Measurements from ENCODE around the gene MMP14. TPM values are rescaled to one million over a fixed set of nuclear protein-coding genes. Genes with fewer than 3 reads are reported as not detected.

Gene MMP14
- total and polyA plus RNA-seq, 2 of the 13 experiments (the other 11 are each of a cell fraction or from before 2014, with no cell fraction given) = 5.2 to 9.8 TPM

GRCh38 chr14:22829661-22830442 lies 6.5 kb upstream of the MMP14 start, which contains the start of gene MRPL52 (continued):
- no peak for TF ChIP-seq ZBTB14 (CRISPR knock-in tag; IDR thresholded peaks at IDR 0.05)
- TF ChIP-seq RBM39 (IDR thresholded peaks at IDR 0.05; ENCODE audit: low read depth, low read length, poor library complexity, severe bottlenecking) = peak; percentile 99
- TF ChIP-seq ZNF180 (CRISPR knock-in tag; IDR thresholded peaks at IDR 0.05; ENCODE audit: borderline replicate concordance, low read depth) = no peak
- TF ChIP-seq ZNF775 (CRISPR knock-in tag; IDR thresholded peaks at IDR 0.05; ENCODE audit: borderline replicate concordance) = peak; percentile 75; the same call in 1 of the 2 replicates
- peak; percentile 89; the same call in 1 of the 2 replicates for TF ChIP-seq ZNF253 (CRISPR knock-in tag; IDR thresholded peaks at IDR 0.05; ENCODE audit: borderline replicate concordance)
- TF ChIP-seq RXRA (CRISPR knock-in tag; IDR thresholded peaks at IDR 0.05) = peak; percentile 80
- TF ChIP-seq NR2F6 (IDR thresholded peaks at IDR 0.05) = peak; percentile 32; the same call in 1 of the 2 replicates
- TF ChIP-seq NR2F6 (CRISPR knock-in tag; IDR thresholded peaks at IDR 0.05) = no peak
- no peak; the same call in 1 of the 2 replicates for TF ChIP-seq TGIF2 (CRISPR knock-in tag; IDR thresholded peaks at IDR 0.05)
- peak; percentile 100 for TF ChIP-seq YY1 (IDR thresholded peaks at IDR 0.05; ENCODE audit: insufficient read depth, insufficient replicate concordance, low read depth, low read length)
- peak; percentile 61; the same call in 1 of the 2 replicates for TF ChIP-seq ZNF12 (CRISPR knock-in tag; IDR thresholded peaks at IDR 0.05)
- TF ChIP-seq PRPF4 (IDR thresholded peaks at IDR 0.05; ENCODE audit: low read depth, low read length, poor library complexity, severe bottlenecking) = no peak
- TF ChIP-seq ZNF17 (CRISPR knock-in tag; IDR thresholded peaks at IDR 0.05) = no peak
- TF ChIP-seq RAD51 (IDR thresholded peaks at IDR 0.05; ENCODE audit: borderline replicate concordance) = no peak
- no peak for TF ChIP-seq U2AF1 (optimal IDR thresholded peaks at IDR 0.05; ENCODE audit: low read depth, low read length)
- peak; percentile 86 for TF ChIP-seq RBFOX2 (IDR thresholded peaks at IDR 0.05; ENCODE audit: low read depth, low read length)
- TF ChIP-seq ZNF44 (CRISPR knock-in tag; IDR thresholded peaks at IDR 0.05) = no peak
- TF ChIP-seq ZNF558 (CRISPR knock-in tag; IDR thresholded peaks at IDR 0.05; ENCODE audit: borderline replicate concordance) = peak; percentile 86; the same call in 1 of the 2 replicates
- no peak; the same call in 1 of the 2 replicates for TF ChIP-seq ZNF557 (CRISPR knock-in tag; IDR thresholded peaks at IDR 0.05)
- TF ChIP-seq ZNF431 (CRISPR knock-in tag; IDR thresholded peaks at IDR 0.05; ENCODE audit: borderline replicate concordance, low read depth) = 0 out of 2 replicates have a peak, but pooled peaks have one; percentile 18
- peak; percentile 55; the same call in 1 of the 2 replicates for TF ChIP-seq ZNF749 (CRISPR knock-in tag; IDR thresholded peaks at IDR 0.05; ENCODE audit: borderline replicate concordance)
- no peak; the same call in 1 of the 2 replicates for TF ChIP-seq CERS6 (CRISPR knock-in tag; IDR thresholded peaks at IDR 0.05)
- TF ChIP-seq ZNF496 (CRISPR knock-in tag; IDR thresholded peaks at IDR 0.05; ENCODE audit: insufficient replicate concordance) = no peak
- TF ChIP-seq MLXIP (CRISPR knock-in tag; IDR thresholded peaks at IDR 0.05; ENCODE audit: borderline replicate concordance) = no peak
- TF ChIP-seq GPN1 (CRISPR knock-in tag; IDR thresholded peaks at IDR 0.05; ENCODE audit: borderline replicate concordance) = peak; percentile 92
- TF ChIP-seq KAT7 (CRISPR knock-in tag; IDR thresholded peaks at IDR 0.05; ENCODE audit: borderline replicate concordance) = peak; percentile 93
